OCI-LY1 (cell line): Measurements from ENCODE around the gene IER3IP1.
"Not testable (repeated sequence)": the region's sequence is repeated elsewhere in the genome, so short reads cannot be mapped to it uniquely, and the experiment has no call there.

Experiments used
- H2AFZ ChIP-seq: fragments of 200-600 bp; sonication (generic), shearing (Covaris generic); 2 replicates; pipeline ENCODE4 v1.6.0; 2014; ENCODE audit warnings: antibody characterized with exemption, mild to moderate bottlenecking, low read length
- H3F3A ChIP-seq: fragments of 200-600 bp; sonication (generic), shearing (Covaris generic); 2 replicates; pipeline ENCODE4 v1.6.0; 2014; ENCODE audit warnings: mild to moderate bottlenecking, antibody characterized with exemption, low read length, moderate library complexity; ENCODE audit not compliant: insufficient read depth
- H3K27ac ChIP-seq: fragments of 200-600 bp; sonication (generic); 2 replicates; pipeline ENCODE4 v1.5.1; 2014; ENCODE audit warnings: low read length, mixed run types, mild to moderate bottlenecking, low read depth; ENCODE audit not compliant: poor library complexity, severe bottlenecking
- H3K27me3 ChIP-seq: fragments of 200-600 bp; sonication (generic); 2 replicates; pipeline ENCODE4 v1.6.0; 2014; ENCODE audit warnings: antibody characterized with exemption, mild to moderate bottlenecking, low read length, moderate library complexity; ENCODE audit not compliant: insufficient read depth
- H3K36me3 ChIP-seq: fragments of 200-600 bp; sonication (generic); 2 replicates; pipeline ENCODE4 v1.6.1; 2014; ENCODE audit warnings: mild to moderate bottlenecking, antibody characterized with exemption, low read length, moderate library complexity, mixed read lengths; ENCODE audit not compliant: insufficient read depth
- H3K4me1 ChIP-seq: fragments of 200-600 bp; sonication (generic); 2 replicates; pipeline ENCODE4 v1.5.1; 2014; ENCODE audit warnings: mild to moderate bottlenecking, low read length, moderate library complexity; ENCODE audit not compliant: insufficient read depth, severe bottlenecking
- H3K4me2 ChIP-seq: fragments of 200-600 bp; sonication (generic), shearing (Covaris generic); 2 replicates; pipeline ENCODE4 v1.6.1; 2014; ENCODE audit warnings: low read length
- H3K4me3 ChIP-seq: fragments of 200-600 bp; sonication (generic); 2 replicates; pipeline ENCODE4 v1.5.1; 2014; ENCODE audit warnings: low read length, low read depth, mild to moderate bottlenecking, mixed read lengths; ENCODE audit not compliant: poor library complexity, severe bottlenecking
- H3K79me2 ChIP-seq: fragments of 200-600 bp; shearing (Covaris generic); 2 replicates; pipeline ENCODE4 v1.6.1; 2016; ENCODE audit warnings: mixed run types, low read length, mixed read lengths; ENCODE audit not compliant: insufficient read depth
- H3K9ac ChIP-seq: fragments of 200-600 bp; sonication (generic), shearing (Covaris generic); 2 replicates; pipeline ENCODE4 v1.6.1; 2014; ENCODE audit warnings: mild to moderate bottlenecking, low read length, mixed read lengths
- H3K9me2 ChIP-seq: fragments of 200-600 bp; sonication (generic), shearing (Covaris generic); 2 replicates; pipeline ENCODE4 v1.6.1; 2014; ENCODE audit warnings: low read depth, mild to moderate bottlenecking, low read length, mixed read lengths
- H3K9me3 ChIP-seq: fragments of 200-600 bp; shearing (Covaris generic); 2 replicates; pipeline ENCODE4 v1.6.1; 2014; ENCODE audit warnings: low read length, mixed read lengths
- H4K20me1 ChIP-seq: fragments of 200-600 bp; sonication (generic), shearing (Covaris generic); 2 replicates; pipeline ENCODE4 v1.6.0; 2016; ENCODE audit warnings: mild to moderate bottlenecking, low read length; ENCODE audit not compliant: insufficient read depth
- CTCF ChIP-seq: fragments of 200-600 bp; sonication (generic), shearing (Covaris generic); IDR thresholded peaks from 2 replicates; pipeline ENCODE4 v1.5.1; 2017; ENCODE audit warnings: mild to moderate bottlenecking, antibody characterized with exemption, low read length, moderate library complexity, mixed read lengths
- EZH2 ChIP-seq: fragments of 200-600 bp; sonication (generic), shearing (Covaris generic); IDR thresholded peaks from 2 replicates; pipeline ENCODE4 v1.8.0; 2017; ENCODE audit warnings: borderline replicate concordance, mixed run types, mild to moderate bottlenecking, antibody characterized with exemption, low read length, moderate library complexity, mixed read lengths

The IER3IP1 gene

GRCh38 chr18:47191961-47192360, 15.8 kb upstream of the IER3IP1 start:
- no peak overlapping the region for H3K27ac ChIP-seq
- H3K36me3 ChIP-seq = no peaks in the 10 kb centered on the region; the same call in 1 of the 2 replicates
- no peak overlapping the region for H3K4me2 ChIP-seq
- H4K20me1 ChIP-seq = no peaks in the 10 kb centered on the region
- H3K9me2 ChIP-seq = no peaks in the 10 kb centered on the region
- no peaks in the 10 kb centered on the region for H3K27me3 ChIP-seq
- H3K9me3 ChIP-seq = 0 out of 2 replicates have a peak, but pooled peaks cover 2% of the 10 kb centered on the region
- TF ChIP-seq EZH2 = no peak
- TF ChIP-seq CTCF = no peak
- peaks cover 4% of the 10 kb centered on the region for H3K4me1 ChIP-seq
- no peaks in the 10 kb centered on the region for H3F3A ChIP-seq
- H2AFZ ChIP-seq = no peak overlapping the region
- H3K4me3 ChIP-seq = no peak overlapping the region
- no peaks in the 10 kb centered on the region for H3K79me2 ChIP-seq
- no peak overlapping the region for H3K9ac ChIP-seq

- H4K20me1 ChIP-seq = no peaks in the 10 kb centered on the region
- no peak overlapping the region for H3K27ac ChIP-seq
- no peak overlapping the region for H2AFZ ChIP-seq
- H3K4me2 ChIP-seq = no peak overlapping the region
- no peaks in the 10 kb centered on the region for H3K9me2 ChIP-seq
- no peaks in the 10 kb centered on the region; the same call in 1 of the 2 replicates for H3K36me3 ChIP-seq
- H3F3A ChIP-seq = no peaks in the 10 kb centered on the region
- H3K9me3 ChIP-seq = peaks cover 21% of the 10 kb centered on the region
- no peaks in the 10 kb centered on the region for H3K27me3 ChIP-seq
- H3K4me1 ChIP-seq = no peaks in the 10 kb centered on the region
- H3K4me3 ChIP-seq = no peak overlapping the region
- TF ChIP-seq CTCF (no peak), EZH2 (no peak)
- H3K79me2 ChIP-seq = no peaks in the 10 kb centered on the region
- no peak overlapping the region for H3K9ac ChIP-seq
These were observed 11.6 kb upstream of the IER3IP1 start for GRCh38 chr18:47187721-47188120.

- H4K20me1 ChIP-seq = no peaks in the 10 kb centered on the region
- H3K4me3 ChIP-seq = no peak overlapping the region
- H3K79me2 ChIP-seq = no peaks in the 10 kb centered on the region
- no peak overlapping the region for H2AFZ ChIP-seq
- H3K9ac ChIP-seq = no peak overlapping the region
- H3K27ac ChIP-seq = no peak overlapping the region
- H3K4me2 ChIP-seq = no peak overlapping the region
- no peak for TF ChIP-seq CTCF
- TF ChIP-seq EZH2 = no peak
- no peaks in the 10 kb centered on the region for H3K4me1 ChIP-seq
- no peaks in the 10 kb centered on the region; the same call in 1 of the 2 replicates for H3K36me3 ChIP-seq
- H3K9me2 ChIP-seq = no peaks in the 10 kb centered on the region
- H3K9me3 ChIP-seq = peaks cover 20% of the 10 kb centered on the region
- no peaks in the 10 kb centered on the region for H3K27me3 ChIP-seq
- H3F3A ChIP-seq = no peaks in the 10 kb centered on the region
These were observed 8.4 kb upstream of the IER3IP1 start for GRCh38 chr18:47184419-47185050.

- not testable (repeated sequence) for H3K9me2 ChIP-seq, H3K27me3 ChIP-seq, H3F3A ChIP-seq, H3K9ac ChIP-seq, H3K27ac ChIP-seq, H3K36me3 ChIP-seq, H3K4me1 ChIP-seq, H2AFZ ChIP-seq, H4K20me1 ChIP-seq, H3K4me2 ChIP-seq, H3K4me3 ChIP-seq, H3K79me2 ChIP-seq
- H3K9me3 ChIP-seq = peaks cover 19% of the 10 kb centered on the region
These were observed 6.0 kb upstream of the IER3IP1 start for GRCh38 chr18:47182156-47182555.
